ENCODE measurements around the gene CEP120.
"Not testable (repeated sequence)": the region's sequence is repeated elsewhere in the genome, so short reads cannot be mapped to it uniquely, and the experiment has no call there.

The CEP120 gene

GRCh38 chr5:123438902-123439301 is 15.7 kb upstream of the CEP120 start:
- peak; percentile 53 for DNase-seq (ENCODE audit: low read depth)

GRCh38 chr5:123438244-123438643 is 15.0 kb upstream of the CEP120 start:
- DNase-seq (ENCODE audit: low read depth): no peak

GRCh38 chr5:123436201-123436600 is 13.0 kb upstream of the CEP120 start:
- no peak for DNase-seq (ENCODE audit: low read depth)

GRCh38 chr5:123434796-123435195 is 11.6 kb upstream of the CEP120 start:
- no peak for DNase-seq (ENCODE audit: low read depth)

GRCh38 chr5:123433596-123433995 is 10.4 kb upstream of the CEP120 start:
- no peak for DNase-seq (ENCODE audit: low read depth)

- not testable (repeated sequence) for DNase-seq (ENCODE audit: low read depth)
Observed at GRCh38 chr5:123430441-123430840, 7.2 kb upstream of the CEP120 start.

GRCh38 chr5:123429993-123430392 is 6.8 kb upstream of the CEP120 start:
- DNase-seq (ENCODE audit: low read depth): peak; percentile 86

- no peak for DNase-seq (ENCODE audit: low read depth)
Observed at GRCh38 chr5:123429221-123429954, 6.2 kb upstream of the CEP120 start.

- DNase-seq (ENCODE audit: low read depth): no peak
Observed at GRCh38 chr5:123428521-123429220, 5.5 kb upstream of the CEP120 start.

GRCh38 chr5:123427281-123427680 is 4.1 kb upstream of the CEP120 start:
- DNase-seq (ENCODE audit: low read depth): no peak

- DNase-seq (ENCODE audit: low read depth): no peak
Observed at GRCh38 chr5:123425431-123425830, 2.2 kb upstream of the CEP120 start.

- peak; percentile 34 for DNase-seq (ENCODE audit: low read depth)
Observed at GRCh38 chr5:123422433-123423277, 548 bp downstream of the CEP120 start.

- DNase-seq (ENCODE audit: low read depth): no peak
Observed at GRCh38 chr5:123421773-123422172, 1.4 kb downstream of the CEP120 start.

- no peak for DNase-seq (ENCODE audit: low read depth)
Observed at GRCh38 chr5:123414974-123415373, 8.2 kb downstream of the CEP120 start.

- DNase-seq (ENCODE audit: low read depth): no peak
Observed at GRCh38 chr5:123412206-123412605, 11.0 kb downstream of the CEP120 start.

- DNase-seq (ENCODE audit: low read depth): not testable (repeated sequence)
Observed at GRCh38 chr5:123401999-123402398, 21.2 kb downstream of the CEP120 start.

- no peak for DNase-seq (ENCODE audit: low read depth)
Observed at GRCh38 chr5:123401320-123401719, 21.9 kb downstream of the CEP120 start.

GRCh38 chr5:123400870-123401291 is 22.3 kb downstream of the CEP120 start:
- not testable (repeated sequence) for DNase-seq (ENCODE audit: low read depth)

- no peak for DNase-seq (ENCODE audit: low read depth)
Observed at GRCh38 chr5:123398058-123398733, 25.0 kb downstream of the CEP120 start.

GRCh38 chr5:123397538-123397937 is 25.7 kb downstream of the CEP120 start:
- no peak for DNase-seq (ENCODE audit: low read depth)

GRCh38 chr5:123391009-123391408 is 32.2 kb downstream of the CEP120 start:
- DNase-seq (ENCODE audit: low read depth): no peak

GRCh38 chr5:123389794-123390193 is 33.4 kb downstream of the CEP120 start:
- no peak for DNase-seq (ENCODE audit: low read depth)
